ENCODE measurements around the gene OR2V2. TPM values are rescaled to one million over a fixed set of nuclear protein-coding genes. Genes with fewer than 3 reads are reported as not detected.

The OR2V2 gene
- total RNA-seq, 6 donors from 2014 or later, result 1.6 TPM; not detected in 5

DNA sequence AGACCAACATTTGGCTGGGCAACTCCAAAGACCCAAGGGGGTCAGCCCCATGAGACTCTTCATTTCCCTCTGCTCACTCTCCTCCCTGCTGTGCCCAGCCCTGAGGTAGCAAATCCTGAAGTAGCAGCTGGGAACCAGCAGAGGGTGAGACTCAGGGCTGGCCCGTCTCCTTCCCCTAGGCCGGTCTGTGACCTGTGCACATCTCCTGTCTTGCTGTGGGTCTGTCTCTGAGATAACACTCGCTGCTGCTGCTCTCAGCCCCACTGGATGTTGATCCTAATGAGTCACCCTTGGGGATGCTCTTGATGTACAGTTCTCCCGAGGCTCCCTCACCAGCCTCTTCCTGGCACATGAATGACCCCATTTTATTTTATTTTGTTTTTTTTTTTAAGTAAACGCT lies 9.1 kb upstream of the OR2V2 start:
- TF ChIP-seq POLR2AphosphoS5 (IDR thresholded peaks at IDR 0.05) (no peak), CTCF (IDR thresholded peaks at IDR 0.05) (no peak), EP300 (IDR thresholded peaks at IDR 0.05) (no peak), POLR2A (IDR thresholded peaks at IDR 0.05) (no peak)
- H3K9me3 ChIP-seq, result peaks cover 0 to 4% (median 0%) of the 10 kb centered on the region in 4 donors
- no peak for ATAC-seq (ENCODE audit: low FRiP score in 2 of 2)
- H3K4me1 ChIP-seq, result peaks cover 0 to 2% (median 0%) of the 10 kb centered on the region in 4 donors
- H3K27me3 ChIP-seq, result no peaks in the 10 kb centered on the region
- no peaks in the 10 kb centered on the region for H3K36me3 ChIP-seq
- H3K27ac ChIP-seq, result no peak overlapping the region
- no peak overlapping the region for H3K4me3 ChIP-seq
- DNase-seq, result no peak
- WGBS, 2 donors, result 51 to 54% methylated on average over 5 of the region's 5 CpGs

GRCh38 chr5:181140766-181141165 lies 6.6 kb upstream of the OR2V2 start:
- no peak overlapping the region for H3K4me3 ChIP-seq
- ATAC-seq (ENCODE audit: low FRiP score in 2 of 2) (no peak), DNase-seq (no peak)
- TF ChIP-seq POLR2AphosphoS5 (IDR thresholded peaks at IDR 0.05), result no peak
- no peak for TF ChIP-seq EP300 (IDR thresholded peaks at IDR 0.05)
- TF ChIP-seq CTCF (IDR thresholded peaks at IDR 0.05), result no peak
- no peak for TF ChIP-seq POLR2A (IDR thresholded peaks at IDR 0.05)
- WGBS, 2 donors, result 78 to 89% methylated on average over 2 to 3 of the region's 3 CpGs
- H3K36me3 ChIP-seq, result no peaks in the 10 kb centered on the region
- no peaks in the 10 kb centered on the region for H3K27me3 ChIP-seq
- no peak overlapping the region for H3K27ac ChIP-seq
- H3K9me3 ChIP-seq, result peaks cover 0 to 4% (median 0%) of the 10 kb centered on the region in 4 donors
- H3K4me1 ChIP-seq, result no peaks in the 10 kb centered on the region

DNA sequence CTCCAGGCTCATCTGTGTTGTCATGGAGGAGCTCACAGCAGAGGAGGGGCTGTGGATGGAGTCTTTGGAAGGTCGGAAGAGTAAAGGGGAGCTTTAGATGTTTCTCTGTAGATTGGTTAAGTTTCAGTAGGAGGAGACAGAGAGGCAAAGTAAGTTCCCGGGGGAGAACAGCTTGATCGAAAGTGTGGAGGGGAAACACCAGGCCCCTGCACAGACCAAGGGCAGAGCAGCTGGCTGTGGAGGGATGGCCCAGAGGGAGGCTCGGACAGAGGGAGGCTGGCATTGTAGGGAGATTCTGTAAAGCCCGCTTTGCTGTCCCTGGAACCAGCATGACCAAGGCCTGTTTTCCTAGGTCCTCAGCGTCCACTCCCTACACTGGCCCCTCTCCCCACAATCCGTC lies 5.3 kb upstream of the OR2V2 start:
- Histone ChIP-seq H3K27me3 (no peaks in the 10 kb centered on the region), H3K27ac (no peak overlapping the region), H3K36me3 (no peaks in the 10 kb centered on the region), H3K9me3 (peaks cover 0 to under 1% (median 0%) of the 10 kb centered on the region in 4 donors), H3K4me1 (no peaks in the 10 kb centered on the region), H3K4me3 (no peak overlapping the region)
- 80 to 88% methylated on average over 7 of the region's 7 CpGs for WGBS, 2 donors
- TF ChIP-seq POLR2AphosphoS5 (IDR thresholded peaks at IDR 0.05), result no peak
- no peak for TF ChIP-seq EP300 (IDR thresholded peaks at IDR 0.05)
- TF ChIP-seq POLR2A (IDR thresholded peaks at IDR 0.05), result no peak
- TF ChIP-seq CTCF (IDR thresholded peaks at IDR 0.05), result no peak
- DNase-seq, result no peak
- no peak for ATAC-seq (ENCODE audit: low FRiP score in 2 of 2)

- no peak overlapping the region for H3K4me3 ChIP-seq
- TF ChIP-seq POLR2AphosphoS5 (IDR thresholded peaks at IDR 0.05), result no peak
- TF ChIP-seq EP300 (IDR thresholded peaks at IDR 0.05), result no peak
- no peak for TF ChIP-seq POLR2A (IDR thresholded peaks at IDR 0.05)
- no peak for TF ChIP-seq CTCF (IDR thresholded peaks at IDR 0.05)
- whole genome bisulfite sequencing, 2 donors, result 48 to 51% methylated on average over 1 of the region's 1 CpG
- ATAC-seq (ENCODE audit: low FRiP score in 2 of 2), result no peak
- H3K36me3 ChIP-seq, result no peaks in the 10 kb centered on the region
- no peak overlapping the region for H3K27ac ChIP-seq
- H3K4me1 ChIP-seq, result no peaks in the 10 kb centered on the region
- no peaks in the 10 kb centered on the region for H3K27me3 ChIP-seq
- no peaks in the 10 kb centered on the region for H3K9me3 ChIP-seq
- no peak for DNase-seq
Observed at GRCh38 chr5:181145133-181145532, 2.3 kb upstream of the OR2V2 start.

GRCh38 chr5:181149355-181149754 lies 2.0 kb downstream of the OR2V2 start:
- no peak overlapping the region for H3K27ac ChIP-seq
- WGBS, 2 donors, result 73 to 85% methylated on average over 6 of the region's 6 CpGs
- H3K27me3 ChIP-seq, result no peaks in the 10 kb centered on the region
- TF ChIP-seq CTCF (IDR thresholded peaks at IDR 0.05), result no peak
- ATAC-seq (ENCODE audit: low FRiP score in 2 of 2) (no peak), DNase-seq (no peak)
- H3K36me3 ChIP-seq, result no peaks in the 10 kb centered on the region
- no peak overlapping the region for H3K4me3 ChIP-seq
- no peaks in the 10 kb centered on the region for H3K4me1 ChIP-seq
- no peaks in the 10 kb centered on the region for H3K9me3 ChIP-seq
